IMR-90 (cell line): ENCODE results near the gene DCTN2. TPM values are rescaled to one million over a fixed set of nuclear protein-coding genes. Genes with fewer than 3 reads are reported as not detected.

Source experiments
- ATAC-seq: fragments of 200-7000 bp; cut with Tn5 transposase; 2 replicates; pipeline ENCODE4 v1.9.1; 2020; ENCODE audit warnings: low read depth, mild to moderate bottlenecking, moderate library complexity
- BruUV-seq: library from RNA; stranded (reverse); fragments of 400-500 nt; replicated peaks from 2 replicates; lab custom pipeline; 2021; lab: Mats Ljungman, UMichigan
- CTCF ChIA-PET: fragments of 300-600 bp; formaldehyde crosslinking; extraction: SDS; loops from one replicate; lab custom pipeline; 2021; ENCODE audit warnings: antibody characterized with exemption; lab: Yijun Ruan, JAX
- POLR2A ChIA-PET: fragments of 300-600 bp; sonication (Branson Sonifier 250); formaldehyde crosslinking; loops from one replicate; lab custom pipeline; 2022; ENCODE audit warnings: antibody characterized with exemption; ENCODE audit not compliant: unreplicated experiment; lab: Charles Lee
- DNase-seq: peaks from one replicate; pipeline ENCODE4 v3.0.0; 2013
- H2AFZ ChIP-seq: replicated peaks from 2 replicates; pipeline ENCODE3; 2013; ENCODE audit warnings: low read length, mild to moderate bottlenecking; ENCODE audit not compliant: poor library complexity
- H2AK5ac ChIP-seq: 2 replicates; pipeline ENCODE4 v1.6.1; 2013; ENCODE audit warnings: low read depth, low read length, inconsistent platforms
- H2AK9ac ChIP-seq: replicated peaks from 2 replicates; pipeline ENCODE3; 2013; ENCODE audit warnings: mild to moderate bottlenecking, low read depth, low read length, moderate library complexity; ENCODE audit not compliant: poor library complexity
- H2BK120ac ChIP-seq: 2 replicates; pipeline ENCODE4 v1.6.1; 2013; ENCODE audit warnings: low read depth, low read length, inconsistent platforms
- H2BK15ac ChIP-seq: 3 replicates; pipeline ENCODE4 v1.6.1; 2013; ENCODE audit warnings: low read depth, low read length, inconsistent platforms
- H2BK20ac ChIP-seq: 2 replicates; pipeline ENCODE4 v1.6.1; 2013; ENCODE audit warnings: low read depth, mild to moderate bottlenecking, inconsistent platforms, low read length, moderate library complexity
- H2BK5ac ChIP-seq: 2 replicates; pipeline ENCODE4 v1.6.1; 2013; ENCODE audit warnings: mild to moderate bottlenecking, low read depth, low read length, inconsistent platforms; ENCODE audit not compliant: poor library complexity, severe bottlenecking
- H3K14ac ChIP-seq: replicated peaks from 2 replicates; pipeline ENCODE4 v1.6.1; 2013; ENCODE audit warnings: low read depth, low read length, inconsistent platforms
- H3K18ac ChIP-seq: 2 replicates; pipeline ENCODE4 v1.6.1; 2013; ENCODE audit warnings: low read depth, low read length, control low read depth
- H3K23ac ChIP-seq: 2 replicates; pipeline ENCODE4 v1.6.1; 2013; ENCODE audit warnings: low read depth, low read length, inconsistent platforms
- H3K27ac ChIP-seq: 2 replicates; pipeline ENCODE4 v1.5.1; 2013; ENCODE audit warnings: mild to moderate bottlenecking, control low read depth, low read length; ENCODE audit not compliant: insufficient read depth
- H3K27me3 ChIP-seq: 2 replicates; pipeline ENCODE4 v1.6.1; 2013; ENCODE audit warnings: low read length; ENCODE audit not compliant: control insufficient read depth, insufficient read depth
- H3K36me3 ChIP-seq: 2 replicates; pipeline ENCODE4 v1.6.1; 2013; ENCODE audit warnings: low read length, mixed read lengths; ENCODE audit not compliant: control insufficient read depth, insufficient read depth
- H3K4ac ChIP-seq: 2 replicates; pipeline ENCODE4 v1.6.1; 2013; ENCODE audit warnings: low read depth, low read length, inconsistent platforms
- H3K4me1 ChIP-seq: 2 replicates; pipeline ENCODE4 v1.6.1; 2013; ENCODE audit warnings: low read length, mixed read lengths; ENCODE audit not compliant: control insufficient read depth, insufficient read depth
- H3K4me2 ChIP-seq: 2 replicates; pipeline ENCODE4 v1.6.1; 2013; ENCODE audit warnings: low read depth, mild to moderate bottlenecking, control low read depth, low read length, moderate library complexity
- H3K4me3 ChIP-seq: 2 replicates; pipeline ENCODE4 v1.5.1; 2013; ENCODE audit warnings: low read depth, mild to moderate bottlenecking, control low read depth, low read length, moderate library complexity; ENCODE audit not compliant: insufficient read depth
- H3K56ac ChIP-seq: 2 replicates; pipeline ENCODE4 v1.6.1; 2013; ENCODE audit warnings: low read length, inconsistent platforms; ENCODE audit not compliant: insufficient read depth; ENCODE audit errors: extremely low read depth
- H3K79me1 ChIP-seq, 2 experiments: 2 replicates each; pipeline ENCODE4 v1.6.1; 2013; ENCODE audit warnings: low read length in 2 of 2, inconsistent platforms in 1 of 2, low read depth in 1 of 2
- H3K9ac ChIP-seq: 2 replicates; pipeline ENCODE4 v1.6.1; 2013; ENCODE audit warnings: low read depth, low read length, control low read depth
- H3K9me1 ChIP-seq: 2 replicates; pipeline ENCODE4 v1.6.1; 2013; ENCODE audit warnings: low read length, inconsistent platforms; ENCODE audit not compliant: insufficient read depth
- H3K9me3 ChIP-seq: 2 replicates; pipeline ENCODE4 v1.6.1; 2013; ENCODE audit warnings: low read length; ENCODE audit not compliant: control insufficient read depth, insufficient read depth
- H4K20me1 ChIP-seq: 2 replicates; pipeline ENCODE4 v1.6.1; 2013; ENCODE audit warnings: low read length, inconsistent platforms; ENCODE audit not compliant: insufficient read depth
- H4K5ac ChIP-seq: 2 replicates; pipeline ENCODE4 v1.6.1; 2013; ENCODE audit warnings: mild to moderate bottlenecking, low read depth, low read length, control low read depth
- H4K8ac ChIP-seq, 2 experiments: 2 replicates each; pipeline ENCODE4 v1.6.1; 2013; ENCODE audit warnings: low read depth in 2 of 2, low read length in 2 of 2, control low read depth in 1 of 2, inconsistent platforms in 1 of 2
- H4K91ac ChIP-seq: 2 replicates; pipeline ENCODE4 v1.6.1; 2013; ENCODE audit warnings: low read depth, low read length, inconsistent platforms; ENCODE audit not compliant: insufficient read depth
- BHLHE40 ChIP-seq: fragments of 150-350 bp; IDR thresholded peaks from 2 replicates; pipeline ENCODE4 v1.6.1; 2016; ENCODE audit warnings: mild to moderate bottlenecking, low read depth, low read length
- CEBPB ChIP-seq: IDR thresholded peaks from 2 replicates; pipeline ENCODE4 v1.6.1; 2012; ENCODE audit warnings: low read depth, low read length, improper control_type of control experiment
- CHD1 ChIP-seq: IDR thresholded peaks from 2 replicates; pipeline ENCODE4 v1.6.1; 2012; ENCODE audit warnings: low read depth, low read length, improper control_type of control experiment
- FOS ChIP-seq: fragments of 150-350 bp; IDR thresholded peaks from 2 replicates; pipeline ENCODE4 v1.6.1; 2016; ENCODE audit warnings: low read depth, low read length
- MAZ ChIP-seq: IDR thresholded peaks from 2 replicates; pipeline ENCODE4 v1.6.1; 2012; ENCODE audit warnings: low read depth, mild to moderate bottlenecking, low read length, improper control_type of control experiment, moderate library complexity, borderline replicate concordance
- NFE2L2 ChIP-seq: fragments of 150-350 bp; IDR thresholded peaks from 2 replicates; pipeline ENCODE4 v1.6.1; 2016; ENCODE audit warnings: low read depth, mild to moderate bottlenecking, low read length
- RAD21 ChIP-seq: IDR thresholded peaks from 2 replicates; pipeline ENCODE4 v1.6.1; 2012; ENCODE audit warnings: low read length, improper control_type of control experiment
- RCOR1 ChIP-seq: IDR thresholded peaks from 2 replicates; pipeline ENCODE4 v1.6.1; 2012; ENCODE audit warnings: mild to moderate bottlenecking, low read length, improper control_type of control experiment; ENCODE audit not compliant: insufficient replicate concordance
- RFX5 ChIP-seq: IDR thresholded peaks from 2 replicates; pipeline ENCODE4 v1.8.0; 2012; ENCODE audit warnings: low read depth, mild to moderate bottlenecking, low read length, moderate library complexity
- SMC3 ChIP-seq: fragments of 150-350 bp; IDR thresholded peaks from 2 replicates; pipeline ENCODE4 v1.6.1; 2016; ENCODE audit warnings: low read depth, mild to moderate bottlenecking, antibody characterized with exemption, low read length, moderate library complexity
- WGBS, 2 experiments: methylation state at CpG; one replicate each; pipeline versions ENCODE4 v1.1.5 to v1.1.7; 2013; ENCODE audit warnings: missing lambda C conversion rate in 2 of 2; ENCODE audit not compliant: insufficient read length in 1 of 2; ENCODE audit errors: extremely low coverage in 2 of 2; 5-methylcytosine and 5-hydroxymethylcytosine counted together
- dilution Hi-C: fragments of 300-500 bp; cut with HindIII; formaldehyde crosslinking; loops from one replicate; pipeline ENCODE4 v1.14.3; 2018; ENCODE audit warnings: low sequenced_read_pairs; ENCODE audit not compliant: unreplicated experiment
- in situ Hi-C: fragments of 300-500 bp; cut with MboI; formaldehyde crosslinking; loops from 3 replicates; pipeline ENCODE4 v1.14.3; 2019; ENCODE audit warnings: low sequenced_read_pairs, inconsistent platforms, mixed read lengths
- intact Hi-C: fragments of 100-400 bp; cut with micrococcal nuclease; formaldehyde crosslinking; loops from 2 replicates; pipeline ENCODE4 v1.10.0; 2022
- polyA plus RNA-seq, 3 experiments: library from polyadenylated mRNA; depleted of rRNA; stranded (reverse); fragments of >200 nt; gene quantifications; 2 replicates each; pipeline ENCODE4 v1.2.3, GENCODE V29; 2012; ENCODE audit warnings: low replicate concordance in 1 of 3
- total RNA-seq: library from RNA; depleted of rRNA; stranded (reverse); fragments of >200 nt; gene quantifications from 2 replicates; pipeline ENCODE4 v1.2.3, GENCODE V29; 2012

DCTN2 gene
- total and polyA plus RNA-seq, 2 of the 4 experiments (the other 2 are of a cell fraction) = 125 to 130 TPM

DNA sequence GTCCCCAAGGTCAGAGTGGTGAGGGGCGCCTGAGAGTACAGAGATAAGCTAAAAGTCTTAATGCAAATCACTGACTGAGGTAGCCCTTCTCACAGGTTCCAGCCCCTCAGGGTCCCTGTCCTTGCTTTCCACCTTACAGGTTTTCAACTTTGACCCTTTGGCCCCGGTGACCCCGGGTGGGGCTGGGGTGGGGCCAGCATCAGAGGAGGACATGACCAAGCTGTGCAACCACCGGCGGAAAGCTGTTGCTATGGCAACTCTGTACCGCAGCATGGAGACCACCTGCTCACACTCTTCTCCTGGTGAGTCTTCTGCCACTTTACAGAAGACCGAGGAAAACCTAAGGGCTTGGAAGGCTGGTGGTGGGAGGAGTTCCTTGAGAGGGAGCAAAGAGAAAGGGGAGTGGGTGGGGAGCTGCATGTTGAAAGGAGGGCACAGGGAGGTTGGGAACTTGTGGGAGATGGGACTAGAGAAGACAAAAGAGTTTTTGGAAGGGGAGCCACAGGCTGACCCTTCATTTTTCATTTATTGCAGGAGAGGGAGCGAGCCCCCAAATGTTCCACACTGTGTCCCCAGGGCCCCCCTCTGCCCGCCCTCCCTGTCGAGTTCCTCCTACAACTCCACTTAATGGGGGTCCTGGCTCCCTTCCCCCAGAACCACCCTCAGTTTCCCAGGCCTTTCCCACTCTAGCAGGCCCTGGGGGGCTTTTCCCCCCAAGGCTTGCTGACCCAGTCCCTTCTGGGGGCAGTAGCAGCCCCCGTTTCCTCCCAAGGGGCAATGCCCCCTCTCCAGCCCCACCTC lies 22.0 kb downstream of the DCTN2 start:
- H3K9me3 ChIP-seq = no peaks in the 10 kb centered on the region
- no peak overlapping the region for H2AFZ ChIP-seq
- peaks cover 48% of the 10 kb centered on the region for H3K36me3 ChIP-seq
- peaks cover 14% of the 10 kb centered on the region for H3K9me1 ChIP-seq
- H2BK20ac ChIP-seq = no peak overlapping the region
- peaks cover 14 to 60% of the 10 kb centered on the region in 2 experiments for H3K79me1 ChIP-seq
- ATAC-seq (no peak), DNase-seq (no peak)
- no peak for TF ChIP-seq NFE2L2
- TF ChIP-seq RFX5 = no peak
- TF ChIP-seq FOS = no peak
- TF ChIP-seq MAZ = no peak
- TF ChIP-seq BHLHE40 = no peak
- no peak for TF ChIP-seq RCOR1
- no peak for TF ChIP-seq RAD21
- TF ChIP-seq SMC3 = no peak
- TF ChIP-seq CHD1 = no peak
- no peak for TF ChIP-seq CEBPB
- intact Hi-C loops (no loop called here), dilution Hi-C loops (no loop called here), in situ Hi-C loops (no loop called here)
- no peak overlapping the region for H3K56ac ChIP-seq
- H3K4me3 ChIP-seq = no peak overlapping the region
- H2AK5ac ChIP-seq = peak overlapping the region; percentile 81; the same call in 1 of the 2 replicates
- no peak overlapping the region for H2BK5ac ChIP-seq
- peak overlapping the region; percentile 11; the same call in 1 of the 2 replicates for H3K9ac ChIP-seq
- no peak overlapping the region for H4K91ac ChIP-seq
- no peaks in the 10 kb centered on the region for H3K27me3 ChIP-seq
- peak overlapping the region; percentile 91; the same call in 1 of the 2 replicates for H3K4ac ChIP-seq
- H3K18ac ChIP-seq = no peak overlapping the region
- 0 out of 2 replicates have a peak overlapping the region, but pooled peaks have one; percentile 39 for H3K23ac ChIP-seq
- H2BK120ac ChIP-seq = no peak overlapping the region
- H3K4me1 ChIP-seq = peaks cover 22% of the 10 kb centered on the region
- no peak overlapping the region for H4K8ac ChIP-seq
- no peak overlapping the region for H3K14ac ChIP-seq
- CTCF ChIA-PET = no interaction called here
- POLR2A ChIA-PET = no interaction called here
- H4K5ac ChIP-seq = no peak overlapping the region
- peaks cover 29% of the 10 kb centered on the region for H4K20me1 ChIP-seq
- peak overlapping the region; percentile 59; the same call in 1 of the 2 replicates for H3K4me2 ChIP-seq
- H2BK15ac ChIP-seq = no peak overlapping the region
- H2AK9ac ChIP-seq = peak overlapping the region; percentile 15
- BruUV-seq = no TSS peak
- 80% methylated on average over 1 of the region's 11 CpGs; no CpG with 5 or more reads in 1 of the 2 experiments for WGBS, 2 experiments
- peak overlapping the region; percentile 12; the same call in 1 of the 2 replicates for H3K27ac ChIP-seq
